CD4-positive, alpha-beta T cell treated with Interleukin-6 for 4 hours (primary cell): Measurements from ENCODE around the gene RAB11B.
"Not testable (repeated sequence)": the region's sequence is repeated elsewhere in the genome, so short reads cannot be mapped to it uniquely, and the experiment has no call there.

Experiments used
- DNase-seq: peaks from one replicate; pipeline ENCODE4 v3.0.0-alpha.2; 2020; ENCODE audit warnings: mixed read lengths

Gene RAB11B

GRCh38 chr19:8396563-8397203, 6.5 kb downstream of the RAB11B start:
- DNase-seq, result peak; percentile 65

DNA sequence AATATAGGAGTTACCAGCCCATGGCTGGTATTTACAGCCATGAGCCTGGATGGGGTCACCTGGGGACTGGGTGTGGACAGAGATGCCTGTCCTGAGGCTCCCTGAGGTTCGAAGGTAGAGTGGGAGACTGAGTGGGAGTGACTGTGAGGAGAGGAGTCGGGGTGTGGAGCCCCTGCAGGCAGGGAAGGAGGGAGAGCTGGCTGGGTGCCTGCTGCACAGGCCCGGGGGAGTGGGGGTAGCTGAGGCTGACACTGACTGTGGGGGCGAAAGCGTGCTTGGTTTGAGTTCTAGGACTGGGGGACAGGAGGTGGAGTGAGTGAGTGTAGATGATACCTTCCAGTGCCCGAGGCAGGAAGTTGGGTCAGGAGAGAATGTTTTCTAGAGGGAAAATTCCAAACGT, 7.1 kb downstream of the RAB11B start:
- no peak for DNase-seq

DNA sequence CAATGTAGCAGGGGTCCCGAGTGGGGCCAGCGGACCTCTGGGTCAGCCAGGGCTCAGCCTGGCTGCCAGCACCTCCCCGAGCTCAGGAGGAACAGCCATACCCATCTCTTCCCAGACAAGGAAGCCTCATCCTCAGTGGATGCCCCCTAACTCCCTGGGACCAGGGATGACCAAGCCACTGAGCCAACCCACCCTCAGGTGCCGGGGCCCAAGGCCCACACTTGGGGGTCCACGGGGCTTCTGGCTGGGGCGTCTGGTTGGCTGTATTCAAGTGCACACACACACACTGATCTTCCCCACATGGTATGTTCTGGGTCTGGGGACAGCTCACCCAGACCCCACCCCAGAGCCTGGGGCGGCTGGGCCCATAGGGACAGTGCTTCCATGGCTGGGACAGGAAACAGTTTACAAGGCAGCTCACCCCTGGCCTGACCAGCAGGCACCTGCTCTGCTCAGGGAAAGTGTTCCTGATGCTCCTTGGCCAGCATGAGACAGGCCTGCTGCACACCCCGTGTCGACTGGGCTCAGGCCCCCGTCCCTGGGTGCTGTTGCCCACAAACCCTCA, 7.7 kb downstream of the RAB11B start:
- DNase-seq, result no peak

GRCh38 chr19:8398311-8398771, 8.2 kb downstream of the RAB11B start:
- no peak for DNase-seq

GRCh38 chr19:8399681-8400188, 9.6 kb downstream of the RAB11B start:
- no peak for DNase-seq

DNA sequence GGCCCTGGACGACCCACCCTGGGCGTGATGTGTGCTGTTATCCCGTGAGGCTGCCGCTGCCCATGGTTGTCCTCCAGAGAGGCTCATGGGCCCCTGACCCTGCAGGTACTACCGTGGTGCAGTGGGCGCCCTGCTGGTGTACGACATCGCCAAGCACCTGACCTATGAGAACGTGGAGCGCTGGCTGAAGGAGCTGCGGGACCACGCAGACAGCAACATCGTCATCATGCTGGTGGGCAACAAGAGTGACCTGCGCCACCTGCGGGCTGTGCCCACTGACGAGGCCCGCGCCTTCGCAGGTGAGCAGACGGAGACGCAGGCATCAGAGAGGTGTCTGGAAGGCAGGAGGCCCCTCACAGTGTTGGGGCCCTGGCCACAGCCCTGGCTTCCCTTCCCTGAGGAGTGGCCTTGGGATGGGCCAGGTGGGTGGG, 11.8 kb downstream of the RAB11B start:
- DNase-seq, result no peak

GRCh38 chr19:8403098-8403819, 13.1 kb downstream of the RAB11B start:
- DNase-seq, result no peak

DNA sequence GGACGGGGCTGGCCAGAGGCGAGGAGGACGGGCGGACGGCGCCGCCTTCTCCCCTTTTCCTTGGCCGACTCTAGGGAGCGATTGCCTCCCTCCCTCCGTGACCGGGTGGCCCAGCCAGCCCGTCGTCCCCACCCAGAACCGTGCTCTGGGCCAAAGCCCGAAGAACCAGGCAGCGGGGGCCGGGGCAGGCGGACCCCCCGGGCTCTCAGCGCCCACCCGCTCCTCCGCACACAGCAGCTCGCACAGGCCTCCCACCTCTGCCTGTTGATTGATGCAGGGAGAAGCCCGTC, 13.6 kb downstream of the RAB11B start:
- DNase-seq, result no peak

GRCh38 chr19:8404391-8405151, 14.4 kb downstream of the RAB11B start:
- DNase-seq, result no peak

DNA sequence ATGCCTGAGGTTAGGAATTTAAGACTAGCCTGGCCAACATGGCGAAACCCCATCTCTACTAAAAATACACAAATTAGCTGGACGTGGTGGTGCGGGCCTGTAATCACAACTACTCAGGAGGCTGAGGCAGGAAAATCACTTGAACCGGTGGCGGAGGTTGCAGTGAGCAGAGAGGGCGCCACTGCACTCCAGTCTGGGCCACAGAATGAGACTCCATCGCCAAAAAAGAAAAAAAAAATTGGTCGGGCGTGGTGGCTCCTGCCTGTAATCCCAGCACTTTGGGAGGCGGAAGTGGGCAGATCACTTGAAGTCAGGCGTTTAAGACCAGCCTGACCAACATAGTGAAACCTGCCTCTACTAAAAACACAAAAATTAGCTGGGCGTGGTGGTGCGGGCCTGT, 20.6 kb downstream of the RAB11B start:
- DNase-seq, result not testable (repeated sequence)

DNA sequence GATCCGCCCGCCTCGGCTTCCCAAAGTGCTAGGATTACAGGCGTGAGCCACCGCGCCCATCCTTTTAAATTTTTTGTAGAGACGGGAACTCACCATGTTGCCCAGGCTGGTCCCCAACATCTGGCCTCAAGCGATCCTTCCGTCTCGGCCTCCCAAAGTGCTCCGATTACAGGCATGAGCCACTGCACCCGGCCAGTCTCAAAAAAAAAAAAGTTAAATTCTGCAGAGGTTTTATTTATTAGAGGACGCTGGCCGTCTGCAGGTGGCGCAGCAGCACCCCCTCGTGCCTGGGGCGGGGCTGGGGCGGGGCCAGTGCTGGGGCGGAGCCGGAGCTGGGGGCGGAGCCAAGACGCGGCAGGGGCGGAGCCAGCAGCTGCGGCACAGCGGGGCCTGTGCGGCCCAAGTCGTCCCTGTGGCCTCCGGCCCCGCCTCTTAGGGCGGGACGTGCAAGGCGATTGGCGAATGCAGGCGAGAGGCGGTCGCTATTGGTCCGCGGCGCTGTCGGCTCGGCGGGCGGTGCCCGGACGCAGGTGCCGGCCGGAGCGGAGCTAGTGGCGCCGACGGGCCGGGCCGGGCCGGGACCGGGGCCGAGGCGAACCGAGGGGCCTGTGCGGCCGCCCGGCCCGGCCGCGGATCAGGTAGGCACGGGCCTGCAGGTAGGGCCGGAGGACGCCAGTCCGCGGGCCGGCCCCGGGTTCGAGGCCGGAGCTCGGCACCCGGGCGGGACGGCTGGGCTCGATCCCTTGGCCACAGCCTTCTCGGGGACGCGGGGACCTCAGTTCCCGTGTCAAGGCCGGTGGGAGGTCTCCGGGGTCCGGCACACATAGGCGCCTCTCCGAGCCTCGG, 22.8 kb downstream of the RAB11B start, which contains the start of gene MARCHF2:
Gene MARCHF2 (plus strand): TSS at position 523 of the 846 bp plus-strand sequence. CDS start 8,536 bp downstream, outside the sequence.
- DNase-seq, result peak; percentile 96

DNA sequence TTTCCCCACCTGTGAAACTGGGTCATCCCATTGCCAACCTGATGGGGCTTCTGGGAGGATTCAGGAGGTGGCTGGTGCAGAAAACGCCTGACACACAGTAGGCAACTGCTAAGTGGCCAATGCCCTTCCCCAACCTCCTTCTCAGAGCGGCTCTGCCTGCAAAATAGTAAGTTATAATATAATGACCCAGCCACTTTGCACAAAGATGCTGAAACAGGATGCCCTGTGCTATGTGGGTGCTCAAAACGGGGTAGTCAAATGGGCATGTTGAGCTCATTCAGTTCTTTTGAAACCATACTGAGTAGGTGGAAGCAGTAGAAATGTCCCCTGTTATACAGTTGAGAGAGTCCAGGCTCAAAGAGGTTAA, 23.5 kb downstream of the RAB11B start:
- no peak for DNase-seq

DNA sequence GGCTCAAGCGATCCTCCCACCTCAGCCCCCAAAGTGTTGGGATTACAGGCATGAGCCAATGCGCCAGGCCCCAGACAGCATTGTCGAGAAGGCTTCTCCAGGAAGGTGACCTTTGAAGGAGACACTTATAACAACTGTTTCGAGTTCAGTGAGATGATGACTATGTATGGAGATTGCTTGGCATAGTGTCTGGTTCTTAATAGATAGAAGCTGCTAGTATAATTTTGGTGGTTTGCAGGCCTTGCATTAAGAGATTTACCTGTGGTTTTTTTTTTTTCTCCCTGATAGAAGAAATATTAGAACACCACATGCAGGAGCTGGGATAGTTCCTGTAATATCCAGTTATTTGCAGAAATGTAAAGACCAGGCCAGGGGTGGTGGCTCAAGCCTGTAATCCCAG, 26.6 kb downstream of the RAB11B start:
- DNase-seq, result no peak

- DNase-seq, result no peak
Measured at GRCh38 chr19:8421484-8422461, 31.6 kb downstream of the RAB11B start.

DNA sequence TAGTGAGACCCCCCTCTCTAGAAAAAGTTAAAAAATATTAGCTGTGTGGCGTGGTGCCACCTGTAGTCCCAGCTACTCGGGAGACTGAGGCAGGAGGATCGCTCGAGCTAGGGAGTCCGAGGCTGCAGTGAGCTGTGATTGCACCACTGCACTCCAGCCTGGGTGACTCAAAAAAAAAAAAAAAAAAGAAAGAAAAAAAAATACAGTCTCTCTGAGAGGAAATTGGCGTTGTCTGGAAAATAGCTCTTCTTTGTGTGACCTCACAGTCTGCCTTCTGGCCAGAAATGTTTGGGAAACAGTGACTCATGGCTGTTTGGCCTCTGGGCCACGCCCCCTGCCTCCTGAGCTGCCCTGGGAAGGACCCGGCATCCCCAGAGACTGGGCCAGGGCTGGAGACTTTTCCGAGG, 33.7 kb downstream of the RAB11B start:
- DNase-seq, result no peak

DNA sequence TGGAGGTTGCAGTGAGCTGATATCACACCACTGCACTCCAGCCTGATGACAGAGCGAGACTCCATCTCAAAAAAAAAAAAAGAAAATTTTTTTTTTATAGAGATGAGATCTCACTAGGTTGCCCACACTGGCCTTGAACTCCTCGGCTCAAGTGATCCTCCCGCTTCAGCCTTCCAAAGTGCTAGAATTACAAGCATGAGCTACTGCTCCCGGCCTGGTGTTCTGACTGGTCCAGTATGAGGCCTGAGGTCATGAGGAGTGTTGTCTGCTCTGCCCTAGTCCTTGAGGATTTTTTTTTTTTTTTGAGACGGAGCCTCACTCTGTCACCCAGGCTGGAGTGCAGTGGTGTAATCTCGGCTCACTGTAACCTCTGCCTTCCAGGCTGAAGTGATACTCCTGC, 35.2 kb downstream of the RAB11B start:
- DNase-seq, result not testable (repeated sequence)

DNA sequence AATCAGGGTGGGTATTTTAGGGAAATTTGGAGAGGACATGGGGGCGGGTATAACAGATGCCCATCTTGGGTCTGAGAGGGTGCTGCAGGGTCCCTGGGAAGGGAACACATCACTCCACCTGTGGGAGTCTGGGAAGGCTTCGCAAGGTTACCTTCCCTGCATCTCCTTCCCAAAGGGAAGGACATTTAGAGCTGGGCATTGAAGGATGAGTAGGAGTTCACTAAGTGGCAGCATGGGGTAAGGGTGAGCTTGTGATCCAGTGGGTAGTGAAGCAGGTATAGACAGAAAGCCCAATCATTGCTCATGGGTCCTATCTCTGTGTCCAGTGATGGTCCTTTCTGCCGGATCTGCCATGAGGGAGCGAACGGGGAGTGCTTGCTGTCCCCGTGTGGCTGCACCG, 36.1 kb downstream of the RAB11B start:
- no peak for DNase-seq

DNA sequence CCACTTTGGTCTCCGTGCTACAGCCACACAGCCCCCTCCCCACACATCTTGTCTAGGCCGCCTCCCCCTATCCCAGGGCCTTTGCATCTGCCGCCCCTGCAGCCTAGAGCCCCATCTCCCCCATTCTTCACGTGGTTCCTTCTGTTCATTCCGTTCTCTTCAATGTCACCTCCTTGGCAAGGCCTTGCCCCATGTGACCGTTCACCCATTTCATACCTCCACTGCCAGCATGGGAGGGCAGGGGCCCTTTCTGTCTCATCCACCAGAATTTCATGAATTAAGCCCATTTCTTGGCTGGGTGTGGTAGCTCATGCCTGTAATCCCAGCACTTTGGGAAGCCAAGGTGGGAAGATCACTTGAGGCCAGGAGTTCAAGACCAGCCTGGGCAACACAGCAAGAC, 38.9 kb downstream of the RAB11B start:
- no peak for DNase-seq

GRCh38 chr19:8429826-8430225, 39.7 kb downstream of the RAB11B start:
- DNase-seq, result no peak

DNA sequence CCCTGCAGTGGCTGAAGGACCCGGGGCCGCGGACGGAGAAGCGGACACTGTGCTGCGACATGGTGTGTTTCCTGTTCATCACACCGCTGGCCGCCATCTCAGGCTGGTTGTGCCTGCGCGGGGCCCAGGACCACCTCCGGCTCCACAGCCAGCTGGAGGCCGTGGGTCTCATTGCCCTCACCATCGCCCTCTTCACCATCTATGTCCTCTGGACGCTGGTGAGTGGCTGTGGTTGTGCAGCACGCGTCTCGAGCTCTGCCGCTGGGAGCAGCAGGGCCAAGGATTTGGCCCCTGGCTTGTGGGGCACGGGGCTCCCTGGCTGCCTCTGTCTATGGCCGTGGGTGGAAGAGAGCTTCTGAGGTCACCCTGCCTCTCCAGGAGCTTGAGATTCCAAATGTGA, 40.5 kb downstream of the RAB11B start:
- DNase-seq, result no peak

GRCh38 chr19:8438236-8438635, 48.1 kb downstream of the RAB11B start:
- no peak for DNase-seq
